ENCODE results near the gene COX20. TPM values are rescaled to one million over a fixed set of nuclear protein-coding genes. Genes with fewer than 3 reads are reported as not detected.

The COX20 gene
- total and polyA plus RNA-seq, 10 of the 15 experiments (the other 5 are each of a cell fraction or from before 2014, with no cell fraction given) = 22.8 to 112 (median 52.7) TPM

GRCh38 chr1:244802556-244803239, 32.8 kb upstream of the COX20 start:
- Histone ChIP-seq H3K4me2 (ENCODE audit: control insufficient read depth, insufficient read depth) (no peak overlapping the region), H3K36me3 (ENCODE audit: control insufficient read depth in 2 of 2, insufficient read depth in 2 of 2, low read length in 1 of 2) (no peaks in the 10 kb centered on the region), H3K4me1 (ENCODE audit: control insufficient read depth, insufficient read depth, low read length) (no peaks in the 10 kb centered on the region), H3K4me3 (no peak overlapping the region), H4K20me1 (ENCODE audit: control insufficient read depth, insufficient read depth) (no peaks in the 10 kb centered on the region), H3K27ac (ENCODE audit: control insufficient read depth, insufficient read depth) (no peak overlapping the region), H2AFZ (ENCODE audit: control insufficient read depth, low read depth, low read length) (no peak overlapping the region), H3K9me3 (replicated peaks; ENCODE audit: control insufficient read depth, insufficient read depth, low read length) (no peaks in the 10 kb centered on the region), H3K9ac (ENCODE audit: control insufficient read depth, insufficient read depth, low read length) (no peak overlapping the region), H3K27me3 (replicated peaks in 1 of 2; ENCODE audit: control insufficient read depth in 2 of 2, insufficient read depth in 2 of 2, low read length in 1 of 2) (no peaks in the 10 kb centered on the region; a peak in 1 of 4 replicates), H3K79me2 (ENCODE audit: control insufficient read depth, insufficient read depth, low read length) (no peaks in the 10 kb centered on the region)
- FAIRE-seq = no peak
- ChIA-PET RAD21 (ENCODE audit: unreplicated experiment) (interaction anchor here (0.9 to 4.7 kb wide), 6 partner anchors 12 to 240 kb away, joined by 3 to 109 read pairs (median 10); no protein-coding TSS in a partner anchor), CTCF (interaction anchor here (0.7 to 10.3 kb wide), 23 partner anchors 11 to 383 kb away, joined by 3 to 239 read pairs (median 8); partner anchors contain the start of genes COX20 and HNRNPU), POLR2A (no interaction called here), SMC1A (ENCODE audit: uncharacterized antibody, unreplicated experiment) (interaction anchor here (0.8 to 4.9 kb wide), 17 partner anchors 11 to 258 kb away, joined by 3 to 91 read pairs (median 6); partner anchors contain the start of gene COX20)
- DNase-seq (ENCODE audit: low read depth, low spot score) = no peak
- ATAC-seq = no peak
- intact Hi-C loops (cut with micrococcal nuclease; ENCODE audit: unreplicated experiment) (no loop called here), in situ Hi-C loops (cut with MboI) (loop anchor here (5.0 kb wide), 1 partner anchor 240 kb away; no protein-coding TSS in a partner anchor)
- BruUV-seq (replicated peaks) = no TSS peak
- TF ChIP-seq PAX8 (IDR thresholded peaks at IDR 0.05) = no peak
- TF ChIP-seq ASH2L (IDR thresholded peaks at IDR 0.05; ENCODE audit: borderline replicate concordance, low read depth) = no peak
- no peak for TF ChIP-seq TARDBP (IDR thresholded peaks at IDR 0.05; ENCODE audit: borderline replicate concordance)
- no peak for TF ChIP-seq ATF7 (IDR thresholded peaks at IDR 0.05; ENCODE audit: low read depth)
- TF ChIP-seq CBX3 (IDR thresholded peaks at IDR 0.05; ENCODE audit: borderline replicate concordance, low read depth) = no peak
- TF ChIP-seq SRF (IDR thresholded peaks at IDR 0.05; ENCODE audit: low read depth in 2 of 2, low read length in 2 of 2) = no peak
- no peak for TF ChIP-seq RELB (IDR thresholded peaks at IDR 0.05; ENCODE audit: low read depth)
- TF ChIP-seq SPI1 (IDR thresholded peaks at IDR 0.05; ENCODE audit: borderline replicate concordance, insufficient read depth, low read depth, low read length) = no peak
- WGBS (ENCODE audit: insufficient coverage, insufficient replicate concordance, low lambda C conversion rate, missing lambda C conversion rate) = 77% methylated on average over 16 of the region's 16 CpGs
